Mesenchymal stem cell (in vitro differentiated cells and primary cell): ENCODE data around the gene CSNK1G3. TPM values are rescaled to one million over a fixed set of nuclear protein-coding genes. Genes with fewer than 3 reads are reported as not detected.
"Not testable (repeated sequence)": the region's sequence is repeated elsewhere in the genome, so short reads cannot be mapped to it uniquely, and the experiment has no call there.

Experiments
- DNase-seq: peaks from one replicate; pipeline ENCODE4 v3.0.0-alpha.2; 2013
- H2AFZ ChIP-seq: one replicate; pipeline ENCODE4 v1.6.1; 2013; ENCODE audit warnings: low read depth, mild to moderate bottlenecking, control low read depth, inconsistent platforms, low read length, moderate library complexity
- H2AK5ac ChIP-seq: 2 replicates; pipeline ENCODE4 v1.6.1; 2013; ENCODE audit warnings: low read length, moderate library complexity, mild to moderate bottlenecking, inconsistent platforms; ENCODE audit not compliant: severe bottlenecking
- H2BK120ac ChIP-seq: one replicate; pipeline ENCODE4 v1.6.1; 2013; ENCODE audit warnings: low read depth, mild to moderate bottlenecking, inconsistent platforms, low read length, moderate library complexity
- H2BK12ac ChIP-seq, 2 experiments: one replicate each; pipeline ENCODE4 v1.6.1; 2013; ENCODE audit warnings: inconsistent platforms in 2 of 2, low read length in 2 of 2, mild to moderate bottlenecking in 2 of 2, moderate library complexity in 2 of 2, control low read depth in 1 of 2
- H2BK15ac ChIP-seq: one replicate; pipeline ENCODE4 v1.6.1; 2013; ENCODE audit warnings: mild to moderate bottlenecking, low read depth, inconsistent platforms; ENCODE audit not compliant: poor library complexity, severe bottlenecking
- H2BK5ac ChIP-seq: 2 replicates; pipeline ENCODE4 v1.6.1; 2013; ENCODE audit warnings: low read depth, mild to moderate bottlenecking, low read length, control low read depth, inconsistent platforms; ENCODE audit not compliant: poor library complexity, severe bottlenecking
- H3K14ac ChIP-seq, 2 experiments: one replicate each; pipeline ENCODE4 v1.6.1; 2013; ENCODE audit warnings: inconsistent platforms in 2 of 2, low read length in 2 of 2, control low read depth in 1 of 2, mild to moderate bottlenecking in 1 of 2, moderate library complexity in 1 of 2
- H3K18ac ChIP-seq, 2 experiments: one replicate each; pipeline ENCODE4 v1.6.1; 2013; ENCODE audit warnings: inconsistent platforms in 2 of 2, low read length in 2 of 2, control low read depth in 1 of 2, low read depth in 1 of 2, mild to moderate bottlenecking in 1 of 2
- H3K23ac ChIP-seq, 2 experiments: one replicate each; pipeline ENCODE4 v1.6.1; 2013; ENCODE audit warnings: inconsistent platforms in 2 of 2, low read length in 2 of 2, mild to moderate bottlenecking in 2 of 2, moderate library complexity in 2 of 2, control low read depth in 1 of 2
- H3K27ac ChIP-seq: 2 replicates; pipeline ENCODE4 v1.5.1; 2013; ENCODE audit warnings: mild to moderate bottlenecking, moderate library complexity, low read length, control low read depth, inconsistent platforms; ENCODE audit not compliant: poor library complexity, severe bottlenecking
- H3K27me3 ChIP-seq, 2 experiments: 2 replicates each; pipeline versions ENCODE4 v1.6.1 to v1.7.0; 2013; ENCODE audit warnings: low read length in 2 of 2, mild to moderate bottlenecking in 2 of 2, moderate library complexity in 2 of 2, control low read depth in 1 of 2, inconsistent platforms in 1 of 2; ENCODE audit not compliant: control insufficient read depth in 1 of 2, insufficient read depth in 1 of 2
- H3K36me3 ChIP-seq, 2 experiments: 2 replicates each; pipeline versions ENCODE4 v1.6.1 to v1.7.0; 2013; ENCODE audit warnings: low read length in 2 of 2, control low read depth in 1 of 2, inconsistent platforms in 1 of 2, low read depth in 1 of 2, mild to moderate bottlenecking in 1 of 2; ENCODE audit not compliant: insufficient read depth in 2 of 2, control insufficient read depth in 1 of 2
- H3K4ac ChIP-seq, 2 experiments: one replicate each; pipeline ENCODE4 v1.6.1; 2013; ENCODE audit warnings: inconsistent platforms in 2 of 2, low read length in 2 of 2, mild to moderate bottlenecking in 2 of 2, moderate library complexity in 2 of 2, control low read depth in 1 of 2, low read depth in 1 of 2
- H3K4me1 ChIP-seq: 2 replicates; pipeline ENCODE4 v1.6.1; 2013; ENCODE audit warnings: low read depth, low read length, control low read depth; ENCODE audit not compliant: control insufficient read depth, insufficient read depth
- H3K4me2 ChIP-seq: 2 replicates; pipeline ENCODE4 v1.6.1; 2013; ENCODE audit warnings: low read length, mild to moderate bottlenecking, inconsistent platforms; ENCODE audit not compliant: poor library complexity, severe bottlenecking
- H3K4me3 ChIP-seq, 2 experiments: 2 replicates each; pipeline versions ENCODE4 v1.5.1 to v1.7.0; 2013; ENCODE audit warnings: low read length in 2 of 2, mild to moderate bottlenecking in 2 of 2, control low read depth in 1 of 2, low read depth in 1 of 2; ENCODE audit not compliant: insufficient read depth in 1 of 2
- H3K79me1 ChIP-seq: replicated peaks from 2 replicates; pipeline ENCODE4 v1.6.1; 2013; ENCODE audit warnings: mild to moderate bottlenecking, control low read depth, low read length, inconsistent platforms; ENCODE audit not compliant: poor library complexity, severe bottlenecking
- H3K9ac ChIP-seq: 2 replicates; pipeline ENCODE4 v1.7.0; 2013; ENCODE audit warnings: mild to moderate bottlenecking, low read length, moderate library complexity
- H3K9me3 ChIP-seq: 2 replicates; pipeline ENCODE4 v1.7.0; 2013; ENCODE audit warnings: mild to moderate bottlenecking, low read length; ENCODE audit not compliant: control insufficient read depth
- H4K8ac ChIP-seq: one replicate; pipeline ENCODE4 v1.6.1; 2013; ENCODE audit warnings: inconsistent platforms, mild to moderate bottlenecking, low read length, moderate library complexity
- H4K91ac ChIP-seq: one replicate; pipeline ENCODE4 v1.6.1; 2013; ENCODE audit warnings: mild to moderate bottlenecking, low read length, inconsistent platforms
- WGBS: methylation state at CpG from one replicate; pipeline ENCODE4 v1.1.7; 2013; ENCODE audit warnings: mixed read lengths; 5-methylcytosine and 5-hydroxymethylcytosine counted together
- polyA plus RNA-seq, 2 experiments: library from polyadenylated mRNA; stranded (reverse); fragments of 200-250 nt; gene quantifications; one replicate each; pipeline ENCODE4 v1.2.3, GENCODE V29; 2013

Gene CSNK1G3
- polyA plus RNA-seq (2013, experiment 1 of 2): 21.9 TPM
- 22.9 TPM for polyA plus RNA-seq (2013, experiment 2 of 2)

- Histone ChIP-seq H3K4me1 (no peaks in the 10 kb centered on the region), H2BK5ac (peak within 1 kb of the TSS; percentile 39), H3K4ac (peak within 1 kb of the TSS; percentile 91 to 97), H3K27ac (peak within 1 kb of the TSS; percentile 95), H4K8ac (peak within 1 kb of the TSS; percentile 91), H2BK12ac (peak within 1 kb of the TSS in 1 of 2 experiments; percentile 52), H2AFZ (peak within 1 kb of the TSS; percentile 76), H3K23ac (peak within 1 kb of the TSS in 1 of 2 experiments; percentile 98), H4K91ac (peak within 1 kb of the TSS; percentile 95), H3K4me3 (peak within 1 kb of the TSS; percentile 91 to 93), H2AK5ac (no peak within 1 kb of the TSS), H3K79me1 (no peaks in the 10 kb centered on the region), H3K27me3 (no peaks in the 10 kb centered on the region), H3K9ac (peak within 1 kb of the TSS; percentile 96), H3K36me3 (no peaks in the 10 kb centered on the region), H3K4me2 (peak within 1 kb of the TSS; percentile 93), H3K14ac (peak within 1 kb of the TSS; percentile 84 to 100), H3K18ac (peak within 1 kb of the TSS; percentile 92 to 99), H3K9me3 (no peaks in the 10 kb centered on the region), H2BK120ac (peak within 1 kb of the TSS; percentile 93), H2BK15ac (peak within 1 kb of the TSS; percentile 83)
- peak; percentile 99 for DNase-seq
- WGBS: 1% methylated on average over 59 of the region's 82 CpGs
Measured at GRCh38 chr5:123511648-123512605, at the start of gene CSNK1G3. Gene CSNK1G3 (plus strand): TSS chr5:123512177. CDS start chr5:123545664, 33,487 bp downstream.

- not testable (repeated sequence) for H2BK12ac ChIP-seq, DNase-seq, H3K9ac ChIP-seq, H3K4me2 ChIP-seq, H3K4me1 ChIP-seq, H3K27me3 ChIP-seq, H2BK120ac ChIP-seq, H3K9me3 ChIP-seq, H2AFZ ChIP-seq, H3K36me3 ChIP-seq, H3K14ac ChIP-seq, H4K8ac ChIP-seq, H3K18ac ChIP-seq, H3K4me3 ChIP-seq, H2BK15ac ChIP-seq, H2AK5ac ChIP-seq, H4K91ac ChIP-seq, H3K4ac ChIP-seq, H3K27ac ChIP-seq, H2BK5ac ChIP-seq, H3K23ac ChIP-seq, H3K79me1 ChIP-seq
- 82% methylated on average over 1 of the region's 1 CpG for WGBS
Measured at GRCh38 chr5:123466839-123467238, 45.1 kb upstream of the CSNK1G3 start.

GRCh38 chr5:123471385-123471784 is 40.6 kb upstream of the CSNK1G3 start:
- DNase-seq: no peak
- H2BK12ac ChIP-seq: no peak overlapping the region
- no peaks in the 10 kb centered on the region for H3K4me1 ChIP-seq
- no peak overlapping the region for H2BK15ac ChIP-seq
- no peak overlapping the region for H3K23ac ChIP-seq
- H3K36me3 ChIP-seq: no peaks in the 10 kb centered on the region
- H3K4ac ChIP-seq: no peak overlapping the region
- no peak overlapping the region for H3K27ac ChIP-seq
- 97% methylated on average over 3 of the region's 3 CpGs for WGBS
- H3K4me2 ChIP-seq: no peak overlapping the region
- no peak overlapping the region for H3K4me3 ChIP-seq
- H2BK120ac ChIP-seq: no peak overlapping the region
- H4K8ac ChIP-seq: no peak overlapping the region
- H4K91ac ChIP-seq: no peak overlapping the region
- no peak overlapping the region for H2AFZ ChIP-seq
- H3K27me3 ChIP-seq: no peaks in the 10 kb centered on the region
- no peaks in the 10 kb centered on the region for H3K79me1 ChIP-seq
- H3K18ac ChIP-seq: no peak overlapping the region
- no peaks in the 10 kb centered on the region for H3K9me3 ChIP-seq
- H3K14ac ChIP-seq: no peak overlapping the region
- H3K9ac ChIP-seq: no peak overlapping the region
- H2AK5ac ChIP-seq: no peak overlapping the region
- no peak overlapping the region for H2BK5ac ChIP-seq

GRCh38 chr5:123472150-123472924 is 39.6 kb upstream of the CSNK1G3 start:
- no peak overlapping the region for H4K8ac ChIP-seq
- no peak overlapping the region for H2AFZ ChIP-seq
- H3K27ac ChIP-seq: peak overlapping the region; percentile 55
- no peak overlapping the region for H3K9ac ChIP-seq
- H2BK120ac ChIP-seq: no peak overlapping the region
- H2BK12ac ChIP-seq: no peak overlapping the region
- H3K9me3 ChIP-seq: no peaks in the 10 kb centered on the region
- no peak overlapping the region for H3K14ac ChIP-seq
- no peak overlapping the region for H2AK5ac ChIP-seq
- H3K23ac ChIP-seq: no peak overlapping the region
- H3K79me1 ChIP-seq: no peaks in the 10 kb centered on the region
- no peaks in the 10 kb centered on the region for H3K4me1 ChIP-seq
- H2BK15ac ChIP-seq: no peak overlapping the region
- no peak overlapping the region for H2BK5ac ChIP-seq
- H3K36me3 ChIP-seq: no peaks in the 10 kb centered on the region
- 83% methylated on average over 6 of the region's 8 CpGs for WGBS
- no peak for DNase-seq
- peak overlapping the region; percentile 34 for H3K4me2 ChIP-seq
- H3K18ac ChIP-seq: no peak overlapping the region
- H3K4ac ChIP-seq: no peak overlapping the region
- no peaks in the 10 kb centered on the region for H3K27me3 ChIP-seq
- no peak overlapping the region for H3K4me3 ChIP-seq
- no peak overlapping the region for H4K91ac ChIP-seq
